NB4 (cell line): ENCODE data around the gene CRTC2.
A peak's percentile ranks its signal among the peaks of the same experiment; 100 is the strongest.

Experiments
- DNase-seq: peaks from one replicate; pipeline ENCODE4 v3.0.0; 2010; ENCODE audit warnings: low read depth
- H3K4me3 ChIP-seq: one replicate; pipeline ENCODE4 v1.5.1; 2011; ENCODE audit warnings: mild to moderate bottlenecking, low read depth, low read length, moderate library complexity
- CTCF ChIP-seq: IDR thresholded peaks from one replicate; pipeline ENCODE4 v1.5.1; 2012; ENCODE audit warnings: low read depth, low read length
- MAX ChIP-seq: IDR thresholded peaks from 2 replicates; pipeline ENCODE4 v1.6.1; 2011; ENCODE audit warnings: low read depth, low read length
- MYC ChIP-seq: IDR thresholded peaks from 2 replicates; pipeline ENCODE4 v1.6.1; 2011; ENCODE audit warnings: low read depth, low read length
- POLR2A ChIP-seq: IDR thresholded peaks from 2 replicates; pipeline ENCODE4 v1.6.1; 2011; ENCODE audit warnings: mild to moderate bottlenecking; ENCODE audit not compliant: insufficient read length; ENCODE audit errors: extremely low read depth

Gene CRTC2

GRCh38 chr1:153945795-153946621 is 12.4 kb downstream of the CRTC2 start:
- TF ChIP-seq MAX (peak; percentile 68), POLR2A (no peak), CTCF (no peak), MYC (peak; percentile 56)
- DNase-seq: peak; percentile 97
- H3K4me3 ChIP-seq: peak overlapping the region; percentile 82

- peak overlapping the region; percentile 82 for H3K4me3 ChIP-seq
- DNase-seq: peak; percentile 94
- TF ChIP-seq CTCF (no peak), MYC (peak; percentile 68), POLR2A (peak; percentile 15), MAX (peak; percentile 48)
Observed at GRCh38 chr1:153945131-153945794, 13.1 kb downstream of the CRTC2 start.

GRCh38 chr1:153944827-153945117 is 13.6 kb downstream of the CRTC2 start:
- DNase-seq: no peak
- peak overlapping the region; percentile 82 for H3K4me3 ChIP-seq
- no peak for TF ChIP-seq MYC
- TF ChIP-seq POLR2A: no peak
- TF ChIP-seq CTCF: no peak
- TF ChIP-seq MAX: no peak

GRCh38 chr1:153944005-153944826 is 14.2 kb downstream of the CRTC2 start:
- H3K4me3 ChIP-seq: peak overlapping the region; percentile 82
- TF ChIP-seq MAX: no peak
- no peak for TF ChIP-seq POLR2A
- TF ChIP-seq MYC: no peak
- TF ChIP-seq CTCF: no peak
- peak; percentile 40 for DNase-seq

- no peak overlapping the region for H3K4me3 ChIP-seq
- no peak for DNase-seq
- no peak for TF ChIP-seq CTCF
- TF ChIP-seq MAX: no peak
- no peak for TF ChIP-seq MYC
- TF ChIP-seq POLR2A: no peak
Observed at GRCh38 chr1:153942766-153943549, 15.5 kb downstream of the CRTC2 start.
